H1 (cell line): ENCODE data around the gene VN1R4. TPM values are rescaled to one million over a fixed set of nuclear protein-coding genes. Genes with fewer than 3 reads are reported as not detected.
"Not testable (repeated sequence)": the region's sequence is repeated elsewhere in the genome, so short reads cannot be mapped to it uniquely, and the experiment has no call there.

Source experiments
- CTCF ChIA-PET: fragments of 300-600 bp; sonication (Branson Sonifier 250); formaldehyde crosslinking; loops from one replicate; lab custom pipeline; 2021; ENCODE audit not compliant: partially characterized antibody; lab: Charles Lee
- POLR2A ChIA-PET: fragments of 300-600 bp; sonication (Branson Sonifier 250); formaldehyde crosslinking; loops from one replicate; lab custom pipeline; 2021; ENCODE audit warnings: inconsistent platforms; ENCODE audit not compliant: partially characterized antibody; lab: Charles Lee
- DNase-seq, 2 experiments: peaks; one replicate each; pipeline versions ENCODE4 v3.0.0 to v3.0.0-alpha.2; 2010 to 2022; ENCODE audit warnings: low spot score in 2 of 2, low read depth in 1 of 2, mixed read lengths in 1 of 2
- FAIRE-seq: peaks from 2 replicates; lab custom pipeline; 2011; peaks lifted over from hg19 to GRCh38; lab: Jason Lieb, UNC
- H2AFZ ChIP-seq: 2 replicates; pipeline ENCODE4 v1.8.1; 2012; ENCODE audit warnings: low read length, inconsistent platforms
- H2AK5ac ChIP-seq: 2 replicates; pipeline ENCODE4 v1.6.1; 2013; ENCODE audit warnings: low read depth, low read length
- H2BK120ac ChIP-seq: replicated peaks from 2 replicates; pipeline ENCODE3; 2013; ENCODE audit warnings: low read depth, low read length, inconsistent platforms
- H2BK12ac ChIP-seq: 2 replicates; pipeline ENCODE4 v1.6.1; 2013; ENCODE audit warnings: low read depth, low read length
- H2BK15ac ChIP-seq: 2 replicates; pipeline ENCODE4 v1.6.1; 2013; ENCODE audit warnings: low read length
- H2BK20ac ChIP-seq: 2 replicates; pipeline ENCODE4 v1.6.1; 2013; ENCODE audit warnings: low read length
- H2BK5ac ChIP-seq: 2 replicates; pipeline ENCODE4 v1.6.1; 2013; ENCODE audit warnings: low read depth, low read length
- H3K14ac ChIP-seq: 2 replicates; pipeline ENCODE4 v1.6.1; 2013; ENCODE audit warnings: inconsistent platforms; ENCODE audit not compliant: insufficient read length
- H3K18ac ChIP-seq: 2 replicates; pipeline ENCODE4 v1.6.1; 2013; ENCODE audit warnings: low read length; ENCODE audit errors: extremely low read depth
- H3K23ac ChIP-seq: 2 replicates; pipeline ENCODE4 v1.6.1; 2013; ENCODE audit warnings: inconsistent platforms; ENCODE audit not compliant: insufficient read length
- H3K23me2 ChIP-seq: 2 replicates; pipeline ENCODE4 v1.6.1; 2013; ENCODE audit warnings: low read depth, low read length
- H3K27ac ChIP-seq: 2 replicates; pipeline ENCODE4 v1.6.1; 2011; ENCODE audit warnings: low read depth, low read length, inconsistent platforms
- H3K27me3 ChIP-seq, 4 experiments: replicated peaks in 1 of 4; 1 replicate in 1 of 4; 2 replicates in 3 of 4; pipeline versions ENCODE4 v1.6.1 to v1.8.1; 2011 to 2013; ENCODE audit warnings: low read length in 3 of 4, mild to moderate bottlenecking in 3 of 4, inconsistent platforms in 2 of 4, mixed read lengths in 2 of 4, moderate library complexity in 1 of 4; ENCODE audit not compliant: control insufficient read depth in 3 of 4, insufficient read depth in 3 of 4; ENCODE audit errors: extremely low read depth in 1 of 4
- H3K36me3 ChIP-seq, 4 experiments: 2 replicates each; pipeline versions ENCODE4 v1.6.1 to v1.8.1; 2011 to 2013; ENCODE audit warnings: mild to moderate bottlenecking in 4 of 4, low read length in 3 of 4, moderate library complexity in 2 of 4, control low read depth in 1 of 4, inconsistent platforms in 1 of 4; ENCODE audit not compliant: insufficient read depth in 4 of 4, control insufficient read depth in 2 of 4
- H3K4ac ChIP-seq: replicated peaks from 2 replicates; pipeline ENCODE3; 2013; ENCODE audit warnings: low read length, low read depth, mixed read lengths, inconsistent platforms; ENCODE audit not compliant: insufficient read length
- H3K4me1 ChIP-seq, 4 experiments: replicated peaks in 1 of 4; 1 replicate in 1 of 4; 2 replicates in 3 of 4; pipeline versions ENCODE4 v1.6.1 to v1.8.1; 2011 to 2013; ENCODE audit warnings: low read length in 3 of 4, inconsistent platforms in 2 of 4, mixed read lengths in 1 of 4; ENCODE audit not compliant: insufficient read depth in 4 of 4, control insufficient read depth in 3 of 4
- H3K4me2 ChIP-seq, 2 experiments: 2 replicates each; pipeline versions ENCODE4 v1.6.1 to v1.8.1; 2011 to 2013; ENCODE audit warnings: low read depth in 2 of 2, low read length in 2 of 2, control low read depth in 1 of 2, inconsistent platforms in 1 of 2, mild to moderate bottlenecking in 1 of 2; ENCODE audit not compliant: insufficient read depth in 1 of 2
- H3K4me3 ChIP-seq, 4 experiments: fragments of 200-600, 300-600 bp in 1 of 4; sonication (generic), shearing (Covaris generic), sonication (Bioruptor Twin) in 1 of 4; 2 replicates each; pipeline versions ENCODE4 v1.5.1 to v1.8.1; 2011 to 2016; ENCODE audit warnings: low read length in 4 of 4, low read depth in 3 of 4, control low read depth in 2 of 4, inconsistent platforms in 2 of 4, mild to moderate bottlenecking in 2 of 4, mixed read lengths in 1 of 4, moderate library complexity in 1 of 4; ENCODE audit not compliant: insufficient read depth in 2 of 4; ENCODE audit errors: extremely low read depth in 1 of 4
- H3K56ac ChIP-seq: replicated peaks from 2 replicates; pipeline ENCODE3; 2013; ENCODE audit warnings: low read depth, mild to moderate bottlenecking, mixed read lengths, low read length, inconsistent platforms; ENCODE audit not compliant: insufficient read length
- H3K79me1 ChIP-seq: 2 replicates; pipeline ENCODE4 v1.6.1; 2013; ENCODE audit warnings: low read depth, low read length, control low read depth
- H3K79me2 ChIP-seq, 2 experiments: 2 replicates each; pipeline versions ENCODE4 v1.6.1 to v1.8.1; 2012 to 2013; ENCODE audit warnings: low read length in 2 of 2, mild to moderate bottlenecking in 2 of 2, inconsistent platforms in 1 of 2; ENCODE audit not compliant: insufficient read depth in 2 of 2, control insufficient read depth in 1 of 2
- H3K9ac ChIP-seq, 4 experiments: replicated peaks in 1 of 4; 1 replicate in 1 of 4; 2 replicates in 3 of 4; pipeline versions ENCODE4 v1.6.1 to v1.8.1; 2011 to 2013; ENCODE audit warnings: low read depth in 3 of 4, low read length in 3 of 4, control low read depth in 2 of 4, mild to moderate bottlenecking in 2 of 4, moderate library complexity in 2 of 4, inconsistent platforms in 1 of 4; ENCODE audit errors: extremely low read depth in 1 of 4
- H3K9me3 ChIP-seq, 2 experiments: 2 replicates each; pipeline versions ENCODE4 v1.6.1 to v1.8.1; 2012 to 2013; ENCODE audit warnings: mild to moderate bottlenecking in 2 of 2, moderate library complexity in 2 of 2, control low read depth in 1 of 2, inconsistent platforms in 1 of 2, low read depth in 1 of 2, low read length in 1 of 2, mixed read lengths in 1 of 2; ENCODE audit not compliant: insufficient read depth in 2 of 2
- H4K20me1 ChIP-seq, 2 experiments: replicated peaks in 1 of 2; 2 replicates each; pipeline versions ENCODE3 to v1.8.1; 2011 to 2013; ENCODE audit warnings: inconsistent platforms in 2 of 2, low read length in 2 of 2, mild to moderate bottlenecking in 1 of 2; ENCODE audit not compliant: insufficient read depth in 2 of 2, control insufficient read depth in 1 of 2
- H4K5ac ChIP-seq: 2 replicates; pipeline ENCODE4 v1.6.1; 2013; ENCODE audit warnings: low read length, low read depth, mixed read lengths, inconsistent platforms; ENCODE audit not compliant: insufficient read length
- H4K8ac ChIP-seq: 2 replicates; pipeline ENCODE4 v1.8.0; 2013; ENCODE audit warnings: mild to moderate bottlenecking, moderate library complexity, low read length, inconsistent platforms; ENCODE audit not compliant: insufficient read depth; ENCODE audit errors: extremely low read depth
- H4K91ac ChIP-seq: replicated peaks from 2 replicates; pipeline ENCODE3; 2013; ENCODE audit warnings: low read length, mixed read lengths, inconsistent platforms; ENCODE audit not compliant: insufficient read length
- RAD21 ChIP-seq, 2 experiments: IDR thresholded peaks in 1 of 2; conservative IDR thresholded peaks in 1 of 2; 2 replicates each; pipeline ENCODE4 v1.6.1; 2011; ENCODE audit warnings: low read depth in 2 of 2, low read length in 2 of 2, improper control_type of control experiment in 1 of 2, inconsistent platforms in 1 of 2, mild to moderate bottlenecking in 1 of 2, moderate library complexity in 1 of 2
- WGBS, 2 experiments: shearing (Covaris generic) in 1 of 2; methylation state at CpG; one replicate each; pipeline versions ENCODE4 v1.1.6 to v1.1.7; 2013 to 2015; ENCODE audit warnings: low lambda C conversion rate in 2 of 2, mixed read lengths in 2 of 2, inconsistent platforms in 1 of 2, low coverage in 1 of 2, missing lambda C conversion rate in 1 of 2; ENCODE audit not compliant: insufficient replicate concordance in 2 of 2, insufficient coverage in 1 of 2, insufficient read length in 1 of 2; ENCODE audit errors: extremely low coverage in 1 of 2, missing lambda C conversion rate in 1 of 2; 5-methylcytosine and 5-hydroxymethylcytosine counted together
- polyA plus RNA-seq, 7 experiments: library from polyadenylated mRNA; depleted of rRNA in 3 of 7; stranded (reverse) in 5 of 7; unstranded in 2 of 7; fragments of >200 nt in 5 of 7; fragments of 200-250 nt in 2 of 7; gene quantifications; 1 replicate in 5 of 7; 2 replicates in 1 of 7; 4 replicates in 1 of 7; pipeline versions ENCODE4 v1.2.1 to v1.2.3, GENCODE V29; 2011 to 2013; ENCODE audit warnings: missing spikeins in 2 of 7, mixed read lengths in 2 of 7
- total RNA-seq: library from RNA; stranded (reverse); fragmentation: NEBNext Ultra II Directional; extraction: Animal tissue kit (Norgen Biotek cat#: 25700); gene quantifications from 2 replicates; pipeline ENCODE4 v1.2.1, GENCODE V29; 2021
- TF ChIP-seq, protein P1 (sequence below), 3 experiments: IDR thresholded peaks; 1 replicate in 2 of 3; 2 replicates in 1 of 3; pipeline versions ENCODE4 v1.5.1 to v1.6.1; 2011; ENCODE audit warnings: low read length in 3 of 3, mild to moderate bottlenecking in 3 of 3, inconsistent platforms in 2 of 3, low read depth in 1 of 3, moderate library complexity in 1 of 3; ENCODE audit not compliant: insufficient read depth in 1 of 3; ENCODE audit errors: control extremely low read depth in 1 of 3

Gene VN1R4
- total and polyA plus RNA-seq, 2 of the 8 experiments (the other 6 are each of a cell fraction or from before 2014, with no cell fraction given), result not detected

DNA sequence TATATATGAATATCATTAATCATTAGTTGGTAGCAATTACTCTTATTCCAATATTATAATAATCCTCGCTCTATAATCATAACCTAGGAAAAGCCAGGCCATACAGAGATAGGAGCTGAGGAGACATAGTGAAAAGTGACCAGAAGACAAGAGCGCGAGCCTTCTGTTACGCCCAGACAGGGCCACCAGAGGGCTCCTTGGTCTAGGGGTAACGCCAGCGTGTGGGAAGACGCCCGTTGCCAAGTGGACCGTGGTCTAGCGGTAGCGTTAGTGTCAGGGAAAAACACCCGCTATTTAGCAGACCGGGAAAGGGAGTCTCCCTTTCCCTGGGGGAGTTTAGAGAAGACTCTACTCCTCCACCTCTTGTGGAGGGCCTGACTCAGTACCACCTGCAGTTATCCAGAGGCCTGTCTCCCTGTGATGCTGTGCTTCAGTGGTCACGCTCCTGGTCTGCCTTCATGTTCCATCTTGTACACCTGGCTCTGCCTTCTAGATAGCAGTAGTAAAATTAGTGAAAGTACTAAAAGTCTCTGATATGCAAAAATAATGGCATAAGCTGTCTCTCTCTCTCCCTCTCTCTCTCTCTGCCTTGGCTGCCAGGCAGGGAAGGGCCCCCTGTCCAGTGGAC lies 9.7 kb downstream of the VN1R4 start, which contains the start of gene VN1R2:
TSS of gene VN1R2 (plus strand) at position 578 of the 628 bp plus-strand sequence. CDS start 84 bp downstream, outside the sequence.
- not testable (repeated sequence) for H3K27me3 ChIP-seq, H2BK5ac ChIP-seq, H4K8ac ChIP-seq, H3K4ac ChIP-seq, H3K23me2 ChIP-seq, H2BK20ac ChIP-seq, H3K79me2 ChIP-seq, H3K79me1 ChIP-seq, H2BK15ac ChIP-seq, H2AFZ ChIP-seq, H3K56ac ChIP-seq, H3K23ac ChIP-seq, FAIRE-seq, H3K36me3 ChIP-seq, H4K5ac ChIP-seq, H3K4me2 ChIP-seq, H2AK5ac ChIP-seq, H4K91ac ChIP-seq, H3K4me1 ChIP-seq, H2BK120ac ChIP-seq, H2BK12ac ChIP-seq, H3K4me3 ChIP-seq, H3K27ac ChIP-seq, H4K20me1 ChIP-seq, H3K9ac ChIP-seq, H3K14ac ChIP-seq, H3K18ac ChIP-seq
- H3K9me3 ChIP-seq, result peaks cover 14 to 17% of the 10 kb centered on the region in 2 experiments
- TF ChIP-seq, protein P1, sequence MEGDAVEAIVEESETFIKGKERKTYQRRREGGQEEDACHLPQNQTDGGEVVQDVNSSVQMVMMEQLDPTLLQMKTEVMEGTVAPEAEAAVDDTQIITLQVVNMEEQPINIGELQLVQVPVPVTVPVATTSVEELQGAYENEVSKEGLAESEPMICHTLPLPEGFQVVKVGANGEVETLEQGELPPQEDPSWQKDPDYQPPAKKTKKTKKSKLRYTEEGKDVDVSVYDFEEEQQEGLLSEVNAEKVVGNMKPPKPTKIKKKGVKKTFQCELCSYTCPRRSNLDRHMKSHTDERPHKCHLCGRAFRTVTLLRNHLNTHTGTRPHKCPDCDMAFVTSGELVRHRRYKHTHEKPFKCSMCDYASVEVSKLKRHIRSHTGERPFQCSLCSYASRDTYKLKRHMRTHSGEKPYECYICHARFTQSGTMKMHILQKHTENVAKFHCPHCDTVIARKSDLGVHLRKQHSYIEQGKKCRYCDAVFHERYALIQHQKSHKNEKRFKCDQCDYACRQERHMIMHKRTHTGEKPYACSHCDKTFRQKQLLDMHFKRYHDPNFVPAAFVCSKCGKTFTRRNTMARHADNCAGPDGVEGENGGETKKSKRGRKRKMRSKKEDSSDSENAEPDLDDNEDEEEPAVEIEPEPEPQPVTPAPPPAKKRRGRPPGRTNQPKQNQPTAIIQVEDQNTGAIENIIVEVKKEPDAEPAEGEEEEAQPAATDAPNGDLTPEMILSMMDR (IDR thresholded peaks at IDR 0.05; ENCODE audit: control extremely low read depth in 1 of 3, insufficient read depth in 1 of 3, low read depth in 1 of 3, low read length in 3 of 3), result peak; percentile 52 to 61 (median 59)
- peak; percentile 57 to 63 for TF ChIP-seq RAD21 (IDR thresholded peaks at IDR 0.05 in 1 of 2, conservative IDR thresholded peaks at IDR 0.05 in 1 of 2; ENCODE audit: low read depth in 2 of 2, low read length in 2 of 2)
- POLR2A ChIA-PET, result interaction anchor here (0.8 kb wide), 1 partner anchor 21 kb away, joined by 4 read pairs; no protein-coding TSS in a partner anchor
- WGBS, 2 experiments, result 83% methylated on average over 14 of the region's 14 CpGs; no CpG with 5 or more reads in 1 of the 2 experiments
- DNase-seq, result peak in 1 of 2 experiments; percentile 58
- CTCF ChIA-PET, result interaction anchor here (0.7 to 1.4 kb wide), 4 partner anchors 51 to 217 kb away, joined by 3 to 5 read pairs (median 3); no protein-coding TSS in a partner anchor
